NCI-H82 treated with DMSO at 0.1 percent for 48 hours (cell line): Measurements from ENCODE around the gene ADAMTSL3.

Experiments
- DNase-seq: peaks from one replicate; lab custom pipeline; 2025; ENCODE audit not compliant: unreplicated experiment; lab: John Stamatoyannopoulos, UW

ADAMTSL3 gene, protein sequence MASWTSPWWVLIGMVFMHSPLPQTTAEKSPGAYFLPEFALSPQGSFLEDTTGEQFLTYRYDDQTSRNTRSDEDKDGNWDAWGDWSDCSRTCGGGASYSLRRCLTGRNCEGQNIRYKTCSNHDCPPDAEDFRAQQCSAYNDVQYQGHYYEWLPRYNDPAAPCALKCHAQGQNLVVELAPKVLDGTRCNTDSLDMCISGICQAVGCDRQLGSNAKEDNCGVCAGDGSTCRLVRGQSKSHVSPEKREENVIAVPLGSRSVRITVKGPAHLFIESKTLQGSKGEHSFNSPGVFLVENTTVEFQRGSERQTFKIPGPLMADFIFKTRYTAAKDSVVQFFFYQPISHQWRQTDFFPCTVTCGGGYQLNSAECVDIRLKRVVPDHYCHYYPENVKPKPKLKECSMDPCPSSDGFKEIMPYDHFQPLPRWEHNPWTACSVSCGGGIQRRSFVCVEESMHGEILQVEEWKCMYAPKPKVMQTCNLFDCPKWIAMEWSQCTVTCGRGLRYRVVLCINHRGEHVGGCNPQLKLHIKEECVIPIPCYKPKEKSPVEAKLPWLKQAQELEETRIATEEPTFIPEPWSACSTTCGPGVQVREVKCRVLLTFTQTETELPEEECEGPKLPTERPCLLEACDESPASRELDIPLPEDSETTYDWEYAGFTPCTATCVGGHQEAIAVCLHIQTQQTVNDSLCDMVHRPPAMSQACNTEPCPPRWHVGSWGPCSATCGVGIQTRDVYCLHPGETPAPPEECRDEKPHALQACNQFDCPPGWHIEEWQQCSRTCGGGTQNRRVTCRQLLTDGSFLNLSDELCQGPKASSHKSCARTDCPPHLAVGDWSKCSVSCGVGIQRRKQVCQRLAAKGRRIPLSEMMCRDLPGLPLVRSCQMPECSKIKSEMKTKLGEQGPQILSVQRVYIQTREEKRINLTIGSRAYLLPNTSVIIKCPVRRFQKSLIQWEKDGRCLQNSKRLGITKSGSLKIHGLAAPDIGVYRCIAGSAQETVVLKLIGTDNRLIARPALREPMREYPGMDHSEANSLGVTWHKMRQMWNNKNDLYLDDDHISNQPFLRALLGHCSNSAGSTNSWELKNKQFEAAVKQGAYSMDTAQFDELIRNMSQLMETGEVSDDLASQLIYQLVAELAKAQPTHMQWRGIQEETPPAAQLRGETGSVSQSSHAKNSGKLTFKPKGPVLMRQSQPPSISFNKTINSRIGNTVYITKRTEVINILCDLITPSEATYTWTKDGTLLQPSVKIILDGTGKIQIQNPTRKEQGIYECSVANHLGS (N-terminal part only)

DNA sequence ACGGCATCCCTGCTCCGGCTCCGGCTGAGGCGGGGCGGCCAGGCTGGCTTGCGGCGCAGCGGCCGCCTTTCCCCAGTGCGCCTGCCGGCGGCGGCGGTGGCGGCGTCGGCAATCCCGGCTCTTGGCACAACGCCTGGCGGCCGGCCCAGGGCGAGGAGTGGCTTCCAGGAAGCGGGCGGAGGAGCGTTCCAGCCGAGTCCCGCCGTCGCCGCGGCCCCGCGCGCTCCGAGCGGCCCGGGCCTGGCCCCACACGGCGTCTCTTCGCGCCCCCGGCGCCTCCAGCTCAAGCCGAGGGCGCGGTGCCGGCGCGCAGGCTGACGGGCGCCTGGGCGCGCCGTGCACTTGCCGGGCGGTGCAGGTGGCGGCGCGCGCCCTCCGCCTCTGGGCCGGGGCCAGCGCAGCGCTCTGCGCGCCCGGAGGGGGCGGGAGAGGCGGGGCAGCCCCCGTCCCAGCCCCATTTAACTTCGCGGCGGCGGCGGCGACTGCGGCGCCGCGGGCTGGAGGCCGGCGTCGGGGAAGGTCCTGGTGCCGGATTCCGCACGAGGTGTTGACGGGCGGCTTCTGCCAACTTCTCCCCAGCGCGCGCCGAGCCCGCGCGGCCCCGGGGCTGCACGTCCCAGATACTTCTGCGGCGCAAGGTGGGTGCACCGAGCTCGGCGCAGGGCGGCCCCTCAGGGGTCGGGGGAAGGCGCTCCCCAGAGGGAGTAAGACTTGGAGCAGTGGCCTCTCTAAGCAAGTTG, at the start of gene ADAMTSL3:
Gene ADAMTSL3 (plus strand): TSS at position 485 of the 740 bp plus-strand sequence. CDS start 1,639 bp downstream, outside the sequence.
- DNase-seq: no peak

DNA sequence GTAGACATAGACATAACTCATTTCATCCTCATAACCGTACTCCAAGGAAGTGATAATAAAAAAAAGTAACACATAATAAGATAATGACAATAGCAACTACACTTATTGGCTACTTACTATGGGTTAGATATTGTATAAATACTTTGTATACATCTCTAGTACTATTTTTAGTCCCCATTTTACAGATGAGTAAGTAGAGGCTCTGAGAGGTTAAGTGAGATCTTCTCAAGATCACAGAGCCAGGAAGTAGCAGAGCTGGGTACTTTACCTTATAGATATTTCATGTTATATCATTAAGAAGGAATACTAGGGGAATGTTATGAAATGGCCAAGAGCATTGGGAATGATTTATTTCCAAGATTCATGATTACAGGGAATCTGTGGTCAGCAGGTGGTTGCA, 49.4 kb upstream of the ADAMTSL3 start:
- no peak for DNase-seq

GRCh38 chr15:83605111-83605945, 48.6 kb upstream of the ADAMTSL3 start:
- no peak for DNase-seq

- DNase-seq: no peak
Measured at GRCh38 chr15:83610132-83610531, 43.8 kb upstream of the ADAMTSL3 start.

DNA sequence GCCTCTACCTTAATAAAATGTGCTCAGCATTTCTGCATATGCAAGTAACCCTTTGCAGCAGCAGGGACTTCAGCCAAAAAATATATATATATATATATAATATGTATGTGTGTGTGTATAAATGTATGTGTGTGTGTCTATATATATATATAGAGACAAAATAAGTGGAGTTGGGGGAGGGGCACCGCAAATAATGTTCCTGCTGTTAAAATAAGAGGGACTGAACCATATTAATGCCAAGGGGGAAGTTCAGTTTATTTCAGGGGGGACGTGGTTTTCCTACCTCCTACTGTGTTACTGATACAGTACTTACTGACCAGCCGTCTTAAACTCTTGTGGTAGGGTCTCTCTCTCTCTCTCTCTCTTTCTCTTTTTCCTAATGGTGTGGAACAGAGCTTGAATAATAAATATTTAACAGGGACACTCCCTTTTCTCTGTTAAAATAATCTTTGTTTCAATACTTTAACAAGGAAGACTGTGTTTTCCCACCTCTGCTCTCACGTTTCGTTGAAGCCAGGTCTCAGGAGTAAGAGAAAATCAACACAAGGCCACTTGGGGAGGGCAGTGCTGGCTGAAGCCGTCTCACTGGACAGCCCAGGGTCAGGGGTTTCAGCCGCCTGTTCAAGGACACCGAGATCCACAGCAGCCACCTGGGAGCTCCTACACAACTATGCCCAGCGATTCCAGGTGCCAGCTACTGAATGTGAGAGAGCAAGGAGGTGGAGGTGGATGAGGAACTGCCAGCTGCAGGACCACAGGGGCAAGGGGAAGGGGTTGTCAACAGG, 42.8 kb upstream of the ADAMTSL3 start:
- DNase-seq: no peak

DNA sequence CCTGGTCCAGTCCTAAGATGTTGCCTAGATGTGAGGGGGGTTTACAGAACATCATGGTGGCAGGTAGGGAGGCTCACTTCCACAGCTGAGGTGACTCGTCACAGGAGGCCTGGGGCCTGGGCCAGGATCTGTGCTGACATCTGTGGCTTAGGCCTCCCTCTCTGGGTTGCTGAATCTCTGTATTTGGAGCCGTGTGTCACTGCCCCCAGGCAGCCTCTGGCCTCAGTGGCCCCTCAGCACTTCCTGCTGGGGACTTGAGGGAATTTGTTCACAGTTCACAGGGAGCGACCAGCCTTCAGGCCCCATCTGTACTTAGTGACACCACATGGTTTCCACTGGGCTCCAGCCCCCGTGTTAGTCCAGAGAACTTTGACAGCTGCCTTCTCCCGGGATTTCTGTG, 41.7 kb upstream of the ADAMTSL3 start:
- no peak for DNase-seq

- no peak for DNase-seq
Measured at GRCh38 chr15:83612898-83613635, 40.9 kb upstream of the ADAMTSL3 start.

DNA sequence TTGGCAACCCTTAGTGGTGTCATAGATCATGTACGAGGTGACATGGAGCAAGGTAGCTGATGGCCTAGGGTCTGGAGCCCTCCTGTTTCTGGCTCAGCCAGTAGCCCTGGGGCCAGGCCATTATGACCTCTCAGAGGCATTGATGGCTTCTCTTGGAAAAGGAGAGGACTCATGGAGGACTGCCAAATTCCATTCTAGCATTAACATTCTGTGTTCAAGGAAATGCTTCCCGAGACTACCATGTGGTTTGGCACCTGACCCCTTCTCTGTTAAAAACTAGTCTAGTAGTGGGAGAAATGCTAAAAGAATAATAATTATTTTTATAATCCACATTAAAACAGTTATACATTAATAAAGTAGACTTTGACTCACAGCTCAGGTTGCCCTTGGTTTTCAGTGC, 40.2 kb upstream of the ADAMTSL3 start:
- no peak for DNase-seq

DNA sequence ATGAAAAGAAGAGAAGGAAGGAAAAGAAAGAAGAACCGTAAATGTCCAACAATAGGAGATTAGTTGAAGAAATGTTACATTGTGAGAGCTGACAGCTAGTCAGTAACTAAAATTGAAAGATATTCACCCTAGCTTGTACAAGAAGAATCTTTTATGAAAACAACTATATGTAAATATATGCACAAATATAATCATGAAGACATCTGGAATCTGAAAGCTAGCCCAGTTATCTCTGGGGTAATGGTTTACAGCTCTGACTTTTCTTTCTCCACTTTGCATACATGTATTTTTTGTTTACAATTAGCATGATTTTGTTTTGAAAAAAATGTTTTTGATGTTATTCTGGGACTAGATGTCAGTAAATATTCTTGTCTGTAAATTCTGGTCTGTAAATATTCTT, 37.1 kb upstream of the ADAMTSL3 start:
- no peak for DNase-seq

- DNase-seq: no peak
Measured at GRCh38 chr15:83626171-83626802, 27.6 kb upstream of the ADAMTSL3 start.

- DNase-seq: no peak
Measured at GRCh38 chr15:83631534-83631933, 22.4 kb upstream of the ADAMTSL3 start.

DNA sequence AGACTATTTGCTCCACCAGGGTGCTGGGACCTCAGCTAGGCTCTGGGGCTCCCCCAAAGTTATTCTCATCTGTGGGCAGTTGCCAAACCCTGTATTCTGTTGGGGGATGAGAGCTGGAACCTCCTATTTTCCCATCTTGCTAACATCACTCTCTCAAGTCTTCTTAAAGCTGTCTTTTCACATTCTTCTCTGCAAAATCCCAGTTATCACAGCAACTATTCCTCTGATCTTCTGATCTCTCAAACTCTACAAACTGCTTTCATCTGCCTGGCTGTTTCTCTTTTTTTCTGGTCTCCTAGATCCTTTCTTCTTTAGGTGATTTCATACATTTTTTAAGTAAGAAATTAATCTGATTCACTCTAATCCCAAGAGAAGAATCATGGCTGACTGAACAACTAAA, 10.7 kb upstream of the ADAMTSL3 start:
- no peak for DNase-seq

- DNase-seq: no peak
Measured at GRCh38 chr15:83644439-83644838, 9.5 kb upstream of the ADAMTSL3 start.

- no peak for DNase-seq
Measured at GRCh38 chr15:83650831-83651230, 3.1 kb upstream of the ADAMTSL3 start.

- DNase-seq: no peak
Measured at GRCh38 chr15:83651541-83651940, 2.4 kb upstream of the ADAMTSL3 start.

GRCh38 chr15:83652626-83653204, 1.2 kb upstream of the ADAMTSL3 start:
- no peak for DNase-seq

DNA sequence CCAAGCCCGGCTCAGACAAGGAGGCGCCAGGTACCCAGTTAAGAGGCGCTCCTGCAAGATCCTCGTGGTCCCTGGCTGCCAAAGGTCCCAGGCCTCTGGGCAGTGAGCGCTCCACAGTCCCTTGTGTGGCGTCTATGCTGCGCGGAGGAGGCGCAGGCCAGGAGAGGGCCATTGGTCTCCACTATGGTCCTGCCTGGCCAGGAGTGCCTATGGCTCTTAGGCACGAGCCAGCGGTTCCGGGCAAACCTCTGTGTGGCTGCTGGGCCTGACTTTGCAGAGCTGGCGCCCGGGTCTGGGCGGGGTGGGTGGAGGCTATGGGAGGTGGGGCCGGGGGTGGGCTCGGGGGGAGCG, 660 bp upstream of the ADAMTSL3 start:
- no peak for DNase-seq
